ENCODE results near the gene RGPD5.
"Not testable (repeated sequence)": the region's sequence is repeated elsewhere in the genome, so short reads cannot be mapped to it uniquely, and the experiment has no call there.

- TF ChIP-seq EZH2 (IDR thresholded peaks at IDR 0.05; ENCODE audit: low read length, unreplicated experiment); CTCF (conservative IDR thresholded peaks at IDR 0.05; ENCODE audit: low read depth, low read length): not testable (repeated sequence)
Measured at GRCh38 chr2:109751572-109751971, 42.5 kb upstream of the RGPD5 start.

Measured in PC-3 (cell line).